NCI-H69 (cell line): ENCODE results near the gene RAB11FIP3.

Source experiments
- DNase-seq: peaks from one replicate; lab custom pipeline; 2025; lab: John Stamatoyannopoulos, UW

Gene RAB11FIP3

DNA sequence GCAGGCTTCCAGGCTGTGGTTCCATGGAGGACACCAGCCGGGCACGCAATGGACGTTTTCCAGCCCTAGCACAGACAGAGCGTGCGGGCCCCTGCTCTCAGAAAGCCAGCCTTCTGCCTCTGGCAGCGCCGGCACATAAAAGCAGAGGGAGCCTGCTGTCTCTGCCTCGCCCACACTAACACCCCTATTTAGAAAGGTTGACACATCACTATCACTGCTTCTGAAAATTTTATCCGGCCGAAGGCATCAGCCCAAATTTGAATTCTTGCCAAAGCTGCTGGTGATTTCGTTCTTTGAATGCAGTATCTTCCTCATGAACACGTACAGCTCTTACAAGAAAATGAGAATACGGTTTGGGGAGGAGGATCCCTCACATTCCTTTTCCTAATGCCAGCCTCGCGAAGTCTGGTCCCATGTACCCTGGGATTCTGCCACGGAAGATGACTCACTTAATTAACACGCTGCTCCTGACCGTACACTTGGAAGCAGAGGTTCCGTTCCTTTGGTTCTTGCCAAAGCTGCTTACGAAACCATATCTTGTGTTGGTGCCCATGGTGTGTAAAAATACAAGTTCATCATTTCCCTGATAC, 1.3 kb upstream of the RAB11FIP3 start:
- DNase-seq, result peak; percentile 58

DNA sequence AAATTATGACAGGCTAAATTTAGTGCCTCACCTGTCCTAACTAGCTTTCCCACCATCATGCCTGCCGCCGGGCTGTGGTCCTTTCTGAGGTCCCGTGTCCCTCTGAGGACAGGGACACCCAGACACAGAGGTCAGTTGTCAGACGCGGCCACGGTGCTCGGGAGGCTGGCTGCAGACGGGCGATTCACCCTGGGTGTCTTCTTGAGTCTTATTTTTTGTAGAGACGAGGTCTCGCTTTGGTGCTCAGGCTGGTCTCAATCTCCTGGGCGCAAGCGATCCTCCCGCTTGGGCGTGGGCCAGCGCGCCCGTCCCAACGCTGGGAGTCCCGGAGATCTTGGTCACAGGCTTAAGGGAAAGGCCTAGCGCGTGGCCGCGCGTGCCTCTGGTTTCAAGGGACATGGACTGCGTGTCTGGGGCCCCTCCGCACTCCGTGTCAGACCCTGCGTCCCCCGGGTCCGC, 797 bp upstream of the RAB11FIP3 start:
- DNase-seq, result peak; percentile 67

- DNase-seq, result peak; percentile 79
Measured at GRCh38 chr16:425740-426114, 278 bp downstream of the RAB11FIP3 start.

GRCh38 chr16:426115-426905, 861 bp downstream of the RAB11FIP3 start:
- peak; percentile 58 for DNase-seq

DNA sequence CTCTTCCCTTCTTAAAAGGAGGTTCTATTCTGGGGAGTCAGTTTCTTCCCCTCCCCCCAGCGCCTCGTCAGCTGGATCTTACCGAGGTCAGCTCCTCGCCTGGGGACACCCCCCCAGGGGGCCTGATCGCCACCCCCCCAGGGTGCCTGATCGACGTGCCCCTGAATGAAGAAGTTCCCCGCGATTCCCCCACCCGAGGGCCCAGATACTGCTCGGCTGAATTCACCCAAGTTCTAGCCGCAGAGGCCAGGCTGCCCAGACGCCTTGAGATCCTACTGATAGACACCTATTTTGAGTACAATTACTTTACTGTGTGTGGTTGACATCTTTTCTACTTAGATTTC, 1.4 kb downstream of the RAB11FIP3 start:
- no peak for DNase-seq

- DNase-seq, result no peak
Measured at GRCh38 chr16:427250-427649, 1.8 kb downstream of the RAB11FIP3 start.

DNA sequence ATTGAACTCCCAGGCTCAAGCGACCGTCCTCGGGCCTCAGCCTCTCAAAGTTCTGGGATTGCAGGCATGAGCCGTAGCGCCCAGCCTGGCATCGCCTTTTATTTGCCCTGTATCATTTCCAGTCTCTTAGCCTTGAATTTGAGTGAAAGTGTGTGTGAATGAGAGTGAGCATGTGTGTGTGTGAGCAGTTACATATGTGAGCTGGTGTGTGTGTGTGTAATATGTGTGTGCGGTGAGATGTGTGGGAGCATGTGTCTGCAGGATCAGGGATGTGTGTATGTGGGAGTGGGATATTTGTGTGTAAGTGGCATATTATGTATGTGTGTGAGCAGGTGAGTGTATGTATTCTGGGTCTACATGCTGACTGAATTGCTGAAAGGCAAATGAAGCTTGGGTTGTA, 5.5 kb downstream of the RAB11FIP3 start:
- DNase-seq, result no peak

DNA sequence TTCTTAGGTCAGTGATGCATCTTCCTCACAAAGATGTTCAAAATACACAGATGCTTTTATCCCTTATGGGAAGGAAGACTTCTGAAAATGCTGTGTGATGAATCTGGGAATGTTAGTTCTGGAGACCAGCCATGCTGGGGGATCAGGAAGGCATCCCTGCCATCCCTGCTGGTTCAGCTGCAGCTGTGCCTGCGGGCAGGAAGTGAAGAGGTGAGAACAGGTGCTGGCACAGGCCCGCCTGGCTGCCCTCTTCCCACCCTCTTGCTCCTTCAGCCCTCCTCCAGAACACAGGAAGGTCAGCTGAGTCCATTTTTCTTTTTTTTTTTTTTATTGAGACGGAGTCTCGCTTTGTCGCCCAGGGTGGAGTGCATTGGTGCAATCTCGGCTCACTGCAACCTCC, 15.2 kb downstream of the RAB11FIP3 start:
- peak; percentile 76 for DNase-seq

DNA sequence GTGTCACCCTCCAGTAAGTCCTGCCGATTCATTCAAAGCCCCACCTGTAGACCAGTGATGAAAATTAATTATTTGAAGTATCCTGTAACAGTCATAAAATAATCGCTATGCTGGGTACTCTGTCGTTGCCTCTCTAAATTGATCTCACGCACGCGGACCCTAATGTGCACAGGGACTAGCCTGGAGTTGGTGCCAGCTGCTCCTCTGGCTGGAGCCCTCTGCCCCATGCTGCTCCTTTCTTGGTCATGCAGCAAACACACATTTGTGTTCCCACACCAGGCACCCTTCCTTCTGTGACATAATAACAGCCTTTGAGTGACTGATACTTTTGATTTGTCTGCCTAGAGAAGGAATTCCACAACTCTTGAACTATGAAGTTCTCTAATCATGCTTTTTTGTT, 16.0 kb downstream of the RAB11FIP3 start:
- DNase-seq, result peak; percentile 73

DNA sequence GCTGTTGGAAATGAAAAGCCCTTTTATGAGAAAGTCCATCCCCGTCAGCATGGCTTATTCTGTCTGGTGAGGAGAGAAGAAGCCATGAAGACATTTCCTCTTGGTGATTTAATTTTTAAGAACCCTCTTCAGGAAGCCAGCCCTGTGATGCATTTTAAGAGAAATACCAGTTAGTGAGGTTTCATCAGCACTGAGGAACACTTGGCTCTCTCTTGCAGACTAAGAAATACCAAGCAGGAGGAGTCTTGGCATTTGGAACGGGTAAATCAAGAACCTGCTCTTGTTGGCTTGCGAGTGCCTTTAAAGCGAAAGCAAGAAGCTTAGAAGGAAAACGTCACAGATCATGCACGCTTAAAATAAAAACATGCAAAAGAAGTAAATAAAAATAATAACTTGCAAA, 17.5 kb downstream of the RAB11FIP3 start:
- no peak for DNase-seq

DNA sequence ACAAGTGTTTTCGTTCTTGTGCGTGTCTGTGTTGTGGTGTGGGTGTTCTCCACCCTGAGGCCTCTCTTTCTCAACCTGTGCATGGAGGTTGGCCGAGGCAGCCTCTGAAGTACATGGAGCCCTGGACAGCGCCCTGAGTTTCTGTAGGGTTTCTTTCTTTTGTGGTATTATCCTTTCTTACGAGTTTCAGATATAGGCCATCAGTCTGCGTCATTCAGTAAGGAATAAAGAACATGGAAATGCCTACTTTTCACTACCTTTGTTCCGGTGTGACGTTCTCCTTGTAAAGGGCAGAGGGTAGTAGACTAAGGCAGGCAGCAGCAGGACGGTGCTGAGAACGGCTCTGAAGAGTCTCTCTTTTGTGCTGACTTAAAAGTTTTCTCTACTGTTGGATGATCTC, 18.6 kb downstream of the RAB11FIP3 start:
- no peak for DNase-seq

GRCh38 chr16:445566-445965, 20.1 kb downstream of the RAB11FIP3 start:
- peak; percentile 94 for DNase-seq

- no peak for DNase-seq
Measured at GRCh38 chr16:450385-450784, 24.9 kb downstream of the RAB11FIP3 start.

GRCh38 chr16:450785-451512, 25.5 kb downstream of the RAB11FIP3 start:
- peak; percentile 96 for DNase-seq

GRCh38 chr16:454397-454940, 29.0 kb downstream of the RAB11FIP3 start:
- no peak for DNase-seq

GRCh38 chr16:455453-455852, 30.0 kb downstream of the RAB11FIP3 start:
- DNase-seq, result no peak

DNA sequence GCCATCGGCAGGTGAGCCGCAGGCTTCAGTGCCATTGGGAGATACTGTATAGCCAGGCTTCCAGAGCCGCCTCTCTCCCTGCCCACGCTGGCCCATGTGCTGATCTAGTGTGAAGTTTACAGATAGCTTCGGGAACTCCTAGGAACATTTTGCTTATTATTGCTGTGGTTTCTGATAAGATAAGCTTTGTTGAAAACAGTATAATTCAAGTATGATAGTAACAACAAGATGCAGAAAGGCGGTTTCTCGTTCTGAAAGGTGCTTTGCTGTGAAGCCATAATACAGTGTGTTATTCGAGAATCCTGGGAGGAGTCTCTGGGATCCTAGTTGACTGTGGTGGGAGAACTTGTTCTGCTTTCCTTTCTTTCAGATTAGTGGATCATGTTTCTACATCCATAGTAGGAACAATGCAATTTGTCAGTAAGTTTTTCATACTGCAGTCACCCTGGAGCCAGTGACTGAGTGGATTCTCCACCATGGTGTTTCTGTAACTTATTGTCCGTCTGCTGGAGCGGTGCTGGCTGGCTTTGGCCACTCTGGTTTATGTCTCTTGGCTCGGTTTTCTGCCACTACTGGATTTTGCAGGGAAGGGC, 31.5 kb downstream of the RAB11FIP3 start:
- DNase-seq, result no peak

DNA sequence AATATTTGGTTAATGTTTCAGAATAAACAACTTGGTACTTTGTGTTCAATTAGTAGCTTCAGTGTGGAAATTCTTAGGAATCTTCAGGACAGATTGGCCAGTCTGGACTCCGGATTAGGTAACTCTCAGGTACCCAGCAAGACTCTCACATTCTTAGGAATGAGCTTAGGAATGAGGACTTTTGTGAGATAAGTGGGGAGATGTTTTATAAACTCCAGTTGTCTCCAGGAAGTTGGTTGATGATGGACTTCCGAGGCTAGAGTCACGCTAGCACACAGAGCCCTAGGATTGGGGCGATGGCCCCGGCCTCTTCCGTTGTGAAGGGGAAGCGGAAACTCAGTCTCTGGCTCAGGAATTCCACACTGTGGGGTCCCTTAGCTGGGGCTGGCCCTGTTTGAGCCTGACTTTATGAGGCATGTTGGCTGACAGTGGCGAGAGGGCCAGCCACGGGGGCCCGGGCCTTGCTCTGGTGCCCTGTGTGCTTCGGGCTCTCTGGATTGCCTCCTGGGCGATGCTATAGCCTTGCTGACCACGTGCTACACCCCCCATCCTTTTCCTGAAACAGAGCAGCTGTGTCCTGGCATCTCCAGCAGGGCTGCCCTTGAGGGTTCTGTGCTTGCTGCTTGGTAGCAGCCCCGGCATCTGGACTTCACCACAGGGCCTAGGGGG, 32.4 kb downstream of the RAB11FIP3 start:
- DNase-seq, result no peak

- no peak for DNase-seq
Measured at GRCh38 chr16:459761-460160, 34.3 kb downstream of the RAB11FIP3 start.

DNA sequence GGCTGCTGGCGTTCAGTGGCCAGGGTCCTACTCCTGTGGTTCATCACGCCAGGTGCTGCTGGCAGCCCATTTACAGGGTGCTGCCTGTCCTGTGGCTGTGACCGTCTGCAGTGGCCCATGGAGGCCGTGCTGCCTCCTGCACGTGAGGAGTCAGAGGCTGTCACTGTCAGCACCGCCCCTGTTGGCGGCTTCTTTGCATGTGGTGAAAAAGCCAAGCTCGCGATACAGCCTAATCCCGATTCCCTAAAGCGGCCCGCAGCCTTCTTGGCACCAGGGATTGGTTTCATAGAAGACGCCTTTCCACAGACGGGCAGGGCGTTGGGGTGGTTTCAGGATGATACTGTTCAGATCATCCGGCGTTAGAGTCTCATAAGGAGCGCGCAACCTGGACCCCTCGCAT, 35.3 kb downstream of the RAB11FIP3 start:
- DNase-seq, result no peak

- no peak for DNase-seq
Measured at GRCh38 chr16:463071-463470, 37.6 kb downstream of the RAB11FIP3 start.

DNA sequence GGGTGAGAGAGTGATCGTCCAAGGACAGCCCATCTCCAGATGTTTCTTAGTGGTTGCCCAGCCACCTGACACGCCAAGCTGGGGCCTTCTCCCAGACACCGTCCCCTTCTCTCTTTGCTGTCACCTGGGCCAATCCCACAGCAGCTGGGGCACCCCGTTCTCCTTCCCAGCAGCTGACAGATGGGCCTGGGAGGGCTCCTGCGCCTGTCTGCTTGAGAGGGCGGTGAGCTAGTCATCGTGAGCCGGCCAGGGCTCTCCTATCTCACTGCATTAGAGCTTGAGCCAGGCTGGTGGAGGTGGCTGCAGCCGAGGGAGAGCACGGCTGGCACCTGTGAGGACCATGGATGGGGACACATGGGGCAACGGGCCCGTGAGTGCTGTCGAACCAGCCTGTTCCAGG, 41.2 kb downstream of the RAB11FIP3 start:
- DNase-seq, result no peak
